Measurements from ENCODE around the gene TMEM106C.

Gene TMEM106C

GRCh38 chr12:47980197-47980596, 16.8 kb downstream of the TMEM106C start:
- no peak for DNase-seq

GRCh38 chr12:47980779-47981495, 17.5 kb downstream of the TMEM106C start:
- DNase-seq = no peak

- no peak for DNase-seq
These were observed 18.3 kb downstream of the TMEM106C start for GRCh38 chr12:47981496-47982260.

- DNase-seq = no peak
These were observed 18.9 kb downstream of the TMEM106C start for GRCh38 chr12:47982311-47982710.

GRCh38 chr12:47982770-47983169, 19.4 kb downstream of the TMEM106C start:
- no peak for DNase-seq

GRCh38 chr12:47983541-47984115, 20.2 kb downstream of the TMEM106C start:
- no peak for DNase-seq

- DNase-seq = no peak
These were observed 21.0 kb downstream of the TMEM106C start for GRCh38 chr12:47984331-47984801.

- DNase-seq = no peak
These were observed 22.3 kb downstream of the TMEM106C start for GRCh38 chr12:47985596-47986290.

GRCh38 chr12:47986291-47986660, 22.9 kb downstream of the TMEM106C start:
- no peak for DNase-seq

GRCh38 chr12:47986832-47987231, 23.4 kb downstream of the TMEM106C start:
- no peak for DNase-seq

GRCh38 chr12:47987411-47988072, 24.1 kb downstream of the TMEM106C start:
- no peak for DNase-seq

- peak; percentile 22 for DNase-seq
These were observed 25.0 kb downstream of the TMEM106C start for GRCh38 chr12:47988073-47989022.

- no peak for DNase-seq
These were observed 25.6 kb downstream of the TMEM106C start for GRCh38 chr12:47989023-47989417.

- DNase-seq = no peak
These were observed 26.3 kb downstream of the TMEM106C start for GRCh38 chr12:47989666-47990065.

- DNase-seq = no peak
These were observed 27.1 kb downstream of the TMEM106C start for GRCh38 chr12:47990351-47991105.

GRCh38 chr12:47991106-47992061, 28.0 kb downstream of the TMEM106C start:
- no peak for DNase-seq

- no peak for DNase-seq
These were observed 29.4 kb downstream of the TMEM106C start for GRCh38 chr12:47992776-47993175.

- DNase-seq = no peak
These were observed 30.1 kb downstream of the TMEM106C start for GRCh38 chr12:47993491-47993890.

GRCh38 chr12:47995981-47996401, 32.6 kb downstream of the TMEM106C start:
- no peak for DNase-seq

GRCh38 chr12:47997321-47997720, 33.9 kb downstream of the TMEM106C start:
- no peak for DNase-seq

Measured in NCI-H1105 (cell line).